Measurements from ENCODE around the gene FOXN1.
"Not testable (repeated sequence)": the region's sequence is repeated elsewhere in the genome, so short reads cannot be mapped to it uniquely, and the experiment has no call there.

Gene FOXN1

DNA sequence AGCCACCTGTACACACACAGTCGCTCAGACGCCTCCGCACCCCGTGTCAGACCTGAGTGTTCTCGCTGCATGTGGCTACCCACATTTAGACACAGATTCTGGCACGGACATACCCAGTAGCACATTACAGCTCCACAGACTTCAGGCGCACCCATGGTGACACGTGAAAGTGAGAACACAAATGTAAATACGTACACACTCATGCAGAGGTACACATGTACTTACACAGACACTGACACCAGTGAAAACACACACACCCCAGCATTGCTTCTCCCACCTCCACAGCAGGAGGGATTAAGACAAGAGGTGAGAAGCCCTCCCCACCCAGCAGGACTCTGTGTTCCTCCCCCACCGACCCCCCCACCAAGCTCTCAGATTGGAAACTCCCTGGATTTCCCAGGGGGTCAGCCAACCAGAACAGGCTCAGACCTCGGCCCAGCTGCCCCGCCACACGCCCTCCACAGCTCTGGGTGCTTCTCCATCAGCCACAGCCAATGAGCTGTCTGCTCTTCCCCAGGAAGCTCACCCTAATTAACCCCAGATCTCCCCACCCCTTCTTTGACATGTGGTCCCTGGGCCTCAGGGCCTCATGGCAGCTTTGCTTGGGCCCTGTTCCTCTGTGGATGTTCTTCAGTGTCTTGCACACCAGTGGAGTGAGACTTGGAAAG is 5.3 kb upstream of the FOXN1 start:
- DNase-seq (ENCODE audit: low spot score): no peak

DNA sequence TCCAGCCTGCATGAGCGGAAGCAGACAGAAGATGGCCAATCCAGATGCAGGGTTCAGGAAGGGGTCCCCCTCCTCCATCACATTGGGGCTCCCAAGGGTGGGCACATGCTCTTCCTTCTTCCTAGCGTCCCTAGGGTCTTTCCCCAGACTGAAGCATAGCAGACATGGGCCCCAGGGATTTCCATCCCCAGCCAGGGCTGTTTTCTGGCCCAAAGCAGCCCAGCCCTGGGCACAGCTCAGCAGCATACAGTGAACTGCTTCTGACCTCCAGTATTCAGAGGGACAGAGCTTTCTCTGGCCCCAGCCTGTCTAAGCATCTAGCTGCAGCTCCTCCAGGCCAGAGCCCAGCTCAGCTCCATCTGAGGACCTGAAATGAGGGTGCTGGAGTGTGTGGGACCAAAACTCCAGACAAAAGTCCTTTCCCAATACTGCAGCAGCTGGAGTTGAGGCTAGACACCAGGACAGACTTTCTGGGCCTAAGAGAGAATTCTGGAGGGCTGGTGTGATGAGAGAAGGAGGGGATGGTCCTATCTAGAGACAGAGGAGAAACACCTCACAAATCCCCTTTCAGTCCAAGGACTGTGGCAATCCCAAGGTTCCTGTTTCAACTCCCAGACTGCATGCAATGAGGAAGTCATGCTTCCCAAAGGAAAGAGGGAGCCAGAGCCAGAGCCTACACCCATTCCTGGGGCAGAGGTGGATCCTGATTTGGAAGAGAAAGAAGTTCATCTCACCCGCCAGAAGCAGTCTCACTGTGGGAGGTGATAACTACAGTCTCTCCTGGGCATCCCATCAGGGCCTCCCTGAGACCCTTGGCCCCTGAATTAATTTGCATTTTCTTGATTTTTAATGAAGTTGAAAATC is 4.5 kb upstream of the FOXN1 start:
- DNase-seq (ENCODE audit: low spot score): no peak

DNA sequence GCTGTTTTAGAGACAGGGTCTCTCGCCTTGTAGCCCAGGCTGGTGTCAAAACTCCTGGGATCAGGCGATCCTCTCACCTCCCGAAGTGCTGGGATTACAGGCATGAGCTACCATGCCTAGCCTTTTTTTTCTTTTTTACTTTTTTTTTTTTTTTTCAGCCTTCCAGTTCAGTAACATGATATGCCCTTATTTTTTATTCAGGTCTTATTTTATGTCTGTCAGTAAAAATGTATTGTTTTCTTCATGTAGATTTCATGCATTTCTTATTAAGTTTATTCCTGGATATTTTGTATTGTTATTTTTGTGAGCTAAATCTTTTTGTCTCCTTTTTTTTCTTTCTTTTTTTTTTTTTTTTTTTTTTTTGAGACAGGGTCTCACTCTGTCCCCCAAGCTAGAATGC is 2.7 kb upstream of the FOXN1 start:
- no peak for DNase-seq (ENCODE audit: low spot score)

DNA sequence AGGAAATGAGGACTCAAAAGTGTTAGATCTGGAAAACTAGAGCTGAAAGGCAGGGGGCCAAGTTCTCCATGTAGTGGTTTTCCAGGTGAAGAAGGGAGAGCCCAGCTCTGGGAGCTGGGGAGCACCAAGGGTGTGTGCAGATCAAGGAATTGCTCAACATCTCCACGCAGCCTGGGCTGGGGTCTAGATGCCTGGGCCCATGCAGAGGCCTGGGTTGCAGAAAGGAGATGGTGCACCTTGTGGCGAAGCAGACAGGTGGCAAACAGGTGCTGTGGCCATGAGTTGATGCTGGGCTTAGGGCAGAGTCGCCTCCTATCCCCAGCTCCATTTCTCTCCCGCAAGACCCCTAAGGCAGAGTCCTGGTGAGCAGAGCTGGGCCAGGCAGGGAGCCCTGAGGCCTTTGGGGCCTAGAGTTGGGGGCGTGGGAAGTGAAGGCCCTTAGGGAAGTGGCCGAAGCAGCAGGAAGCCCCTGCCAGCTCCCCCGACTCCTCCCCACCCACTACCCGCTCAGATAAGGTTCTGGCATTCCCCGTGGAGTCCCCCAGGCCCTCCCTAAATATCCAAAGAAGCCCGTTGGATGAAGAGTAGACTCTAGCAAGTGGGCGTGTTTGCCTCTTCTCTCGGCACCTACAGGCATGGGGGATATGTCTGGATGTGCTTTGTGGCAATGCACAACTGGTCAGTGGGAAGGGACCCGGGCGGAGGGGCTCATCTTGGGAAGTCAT is 777 bp downstream of the FOXN1 start:
- DNase-seq (ENCODE audit: low spot score): no peak

DNA sequence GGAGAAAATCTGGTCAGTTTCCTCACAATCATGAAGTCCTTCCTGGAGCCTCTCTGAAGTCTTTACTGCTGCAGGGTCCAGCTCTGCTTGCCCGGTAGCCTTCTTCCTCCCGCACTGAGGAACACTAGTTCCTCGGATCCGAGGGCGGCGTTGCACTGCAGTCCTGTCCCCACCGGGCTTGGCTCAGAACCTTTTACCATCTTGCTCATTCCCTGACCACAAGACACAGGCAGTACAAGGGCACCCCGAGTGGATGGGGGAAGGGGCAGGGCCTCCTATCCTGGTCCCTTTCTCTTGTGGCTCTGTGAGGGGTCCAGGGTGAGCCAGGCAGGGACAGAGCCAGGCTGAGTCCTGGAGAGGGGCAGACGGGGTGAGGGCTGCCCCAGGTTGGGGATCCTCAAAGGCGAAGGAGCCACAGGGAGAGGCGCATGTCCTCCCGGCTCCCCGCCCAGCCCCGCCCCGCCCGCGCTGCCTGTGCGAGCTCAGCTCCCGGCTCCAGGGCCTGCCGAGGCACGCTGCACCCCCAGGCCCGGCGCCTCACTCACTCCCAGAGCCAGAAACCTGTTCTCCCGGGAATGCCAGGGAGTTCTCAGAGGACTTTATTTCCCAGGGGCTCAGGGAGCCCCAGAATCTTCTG is 1.5 kb downstream of the FOXN1 start:
- no peak for DNase-seq (ENCODE audit: low spot score)

DNA sequence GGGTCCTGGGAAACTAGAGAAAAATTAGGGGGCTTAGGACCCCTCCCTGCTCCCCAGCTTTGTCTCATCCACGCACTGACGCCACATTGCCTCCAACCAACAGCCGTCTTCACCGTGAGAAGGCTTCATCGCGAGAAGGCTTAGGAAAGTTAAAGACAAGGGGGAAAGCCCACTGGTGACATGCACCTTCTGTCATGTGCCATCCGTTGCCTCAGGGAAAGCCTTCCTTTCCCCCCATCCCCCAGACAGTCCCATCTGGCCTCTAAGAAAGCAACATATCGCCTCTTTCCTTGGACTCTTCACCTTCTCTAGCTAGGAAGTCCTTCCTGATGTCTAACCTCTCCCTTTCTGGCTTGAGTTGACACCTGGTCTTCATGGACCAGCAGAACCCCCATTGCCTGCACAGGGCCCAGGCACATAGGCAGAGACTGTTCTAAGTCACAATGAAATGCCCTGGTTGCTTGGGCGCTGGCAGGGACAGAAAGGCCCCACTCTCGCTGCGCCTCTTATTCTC is 2.1 kb downstream of the FOXN1 start:
- DNase-seq (ENCODE audit: low spot score): no peak

DNA sequence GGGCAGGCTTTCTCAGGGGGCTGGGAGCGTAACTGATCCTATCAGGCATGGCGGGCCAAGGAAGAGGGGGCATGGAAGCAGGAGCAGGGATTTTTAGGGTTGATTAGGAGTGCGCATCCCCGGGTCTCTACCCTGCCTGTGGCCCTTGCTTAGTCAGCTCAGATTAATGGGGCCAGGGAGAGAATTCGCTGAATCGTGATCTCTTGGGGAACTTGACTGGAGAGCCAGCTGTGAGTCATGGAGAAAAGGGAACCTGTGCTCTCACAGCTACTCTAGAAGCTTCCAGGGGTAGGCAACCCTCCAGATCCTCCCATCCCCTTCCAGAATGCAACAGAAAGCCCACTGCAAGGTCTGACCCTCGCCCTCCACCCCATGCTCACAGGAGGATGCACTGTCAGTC is 3.6 kb downstream of the FOXN1 start:
- DNase-seq (ENCODE audit: low spot score): no peak

DNA sequence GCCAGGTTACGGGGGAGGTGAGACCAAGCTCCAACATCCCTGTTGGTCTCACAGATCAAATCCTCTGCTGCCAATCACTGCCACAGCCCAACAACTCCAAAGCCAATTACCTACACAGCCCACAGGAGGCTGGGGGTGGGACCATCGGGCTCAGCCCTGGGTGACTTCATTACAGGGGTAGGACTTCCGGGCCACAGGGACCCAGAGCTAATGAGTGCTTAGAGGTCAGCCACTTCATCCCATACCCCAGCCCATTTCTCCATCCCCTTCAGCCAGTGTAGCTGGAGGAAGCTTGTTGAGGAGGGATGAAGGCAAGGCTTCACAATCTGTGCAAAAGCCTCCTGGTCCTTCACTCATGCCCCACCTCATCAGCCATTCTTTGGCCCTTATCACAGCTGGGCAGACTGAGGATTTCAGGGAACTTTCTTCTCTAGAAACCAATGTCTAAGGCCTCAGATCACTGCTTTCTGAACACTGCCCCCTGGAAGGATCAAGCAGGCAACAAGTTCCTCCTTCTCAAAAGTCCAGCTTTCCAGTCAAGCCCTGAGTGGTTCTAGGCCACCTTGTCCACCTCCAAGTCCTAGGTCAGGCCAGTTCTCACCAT is 5.8 kb downstream of the FOXN1 start:
- no peak for DNase-seq (ENCODE audit: low spot score)

DNA sequence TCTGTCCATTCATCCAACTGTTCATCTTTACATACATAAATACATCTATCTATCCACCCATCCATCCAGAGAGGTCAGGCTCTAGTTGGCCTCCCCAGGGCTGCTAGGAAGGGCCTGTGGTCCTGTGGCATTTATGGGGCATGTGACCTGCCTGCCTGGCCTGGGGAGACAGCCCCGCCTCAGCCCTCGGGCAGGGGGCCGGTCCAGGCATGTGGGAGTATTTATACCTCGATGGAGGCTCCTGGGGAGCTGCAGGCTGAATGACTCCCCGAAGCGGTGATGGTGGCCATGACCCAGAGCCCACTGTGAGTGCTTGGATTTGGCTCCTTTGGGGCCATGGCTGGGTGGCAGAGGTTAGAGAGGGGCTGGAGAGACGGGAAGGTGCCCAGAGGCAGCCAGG is 7.3 kb downstream of the FOXN1 start:
- no peak for DNase-seq (ENCODE audit: low spot score)

DNA sequence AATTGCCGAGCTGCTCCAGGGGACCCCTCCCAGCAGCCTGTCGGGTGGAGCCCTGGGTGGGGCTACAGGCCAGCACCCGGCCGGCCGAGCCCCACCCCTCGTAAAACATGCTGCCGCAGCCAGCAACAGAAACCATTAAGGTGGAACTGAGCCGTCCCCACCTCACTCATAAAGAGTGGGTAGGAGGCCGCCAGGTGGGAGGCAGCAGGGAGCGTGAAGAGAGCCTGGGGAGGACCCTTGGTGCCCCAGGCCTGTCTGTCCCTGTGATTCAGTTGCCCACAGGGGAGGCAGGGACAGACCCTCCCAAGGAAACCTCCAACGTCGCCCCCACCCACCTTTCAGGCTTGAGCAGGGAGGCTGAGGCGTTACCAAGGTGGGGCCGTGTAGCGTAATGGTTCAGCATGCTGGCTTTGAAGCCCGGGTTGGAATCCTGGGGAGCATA is 8.4 kb downstream of the FOXN1 start:
- DNase-seq (ENCODE audit: low spot score): no peak

DNA sequence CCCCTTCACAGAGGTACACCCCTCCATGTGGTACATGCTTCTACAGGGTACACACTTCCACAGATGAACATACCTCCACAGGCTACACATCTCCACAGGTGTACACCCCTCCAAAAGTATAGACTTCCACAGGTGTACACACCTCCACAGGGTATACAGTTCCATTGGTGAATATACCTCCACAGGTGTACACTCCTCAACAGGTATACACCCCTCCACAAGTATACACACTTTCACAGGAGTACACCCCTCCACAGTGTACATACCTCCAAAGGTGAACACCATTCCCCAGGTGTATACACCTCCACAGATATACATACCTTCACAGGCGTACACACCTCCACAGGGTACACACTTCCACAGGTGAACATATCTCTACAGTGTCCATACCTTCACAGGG is 9.4 kb downstream of the FOXN1 start:
- no peak for DNase-seq (ENCODE audit: low spot score)

DNA sequence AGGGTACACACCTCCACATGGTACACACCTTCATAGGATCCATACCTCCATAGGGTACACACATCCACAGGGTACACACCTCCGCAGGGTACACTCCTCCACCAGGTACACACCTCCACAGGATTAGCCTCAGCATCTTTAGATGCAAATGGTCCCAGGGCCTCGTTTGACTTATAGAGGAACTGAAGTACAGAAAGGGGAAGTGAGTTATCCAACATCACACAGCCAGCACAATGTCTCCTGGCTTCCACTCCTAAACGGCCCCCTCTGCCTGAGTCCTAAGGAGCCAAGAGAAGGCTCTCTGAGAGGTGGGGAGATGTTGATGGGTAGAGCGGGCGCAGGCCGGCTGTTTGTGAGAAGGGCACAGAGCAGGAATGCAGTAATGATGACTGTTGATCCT is 12.0 kb downstream of the FOXN1 start:
- DNase-seq (ENCODE audit: low spot score): no peak

DNA sequence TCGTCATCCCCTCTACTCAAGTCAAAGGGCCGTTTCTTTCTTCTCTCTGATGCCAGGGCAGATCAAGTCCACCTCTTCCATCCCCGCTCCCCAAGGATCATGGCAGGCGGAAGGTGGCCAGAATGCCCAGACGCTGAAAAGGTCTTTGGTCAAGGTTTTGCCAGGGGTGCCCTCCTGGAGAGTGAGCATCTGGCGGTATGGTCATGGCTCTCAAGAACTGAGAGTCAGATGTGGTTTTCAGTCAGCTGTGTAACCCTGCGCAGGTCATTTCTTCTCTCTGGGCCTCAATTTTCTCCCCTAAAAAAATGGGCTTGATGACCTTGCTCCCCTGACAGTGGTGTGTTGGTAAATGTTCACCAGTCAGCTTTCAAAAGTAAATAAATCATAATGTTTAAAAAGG is 12.4 kb downstream of the FOXN1 start:
- no peak for DNase-seq (ENCODE audit: low spot score)

DNA sequence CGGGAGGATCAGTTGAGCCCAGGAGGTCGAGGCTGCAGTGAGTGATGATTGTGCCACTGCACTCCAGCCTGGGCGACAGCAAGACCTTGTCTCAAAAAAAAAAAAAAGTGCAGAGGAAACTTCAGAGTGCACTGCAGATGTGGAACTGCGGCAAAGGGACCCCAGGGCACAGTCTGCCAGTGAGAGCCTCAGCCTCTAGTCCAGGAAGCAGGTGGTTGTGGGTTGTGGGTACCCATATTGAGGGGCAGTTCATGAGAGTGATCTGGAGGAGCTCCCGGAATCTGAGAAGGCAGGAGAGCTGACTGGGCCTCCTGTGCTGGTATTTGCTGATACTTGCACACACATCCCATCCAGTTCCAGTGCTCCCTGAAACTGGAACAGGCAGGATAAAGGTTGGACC is 13.1 kb downstream of the FOXN1 start:
- no peak for DNase-seq (ENCODE audit: low spot score)

DNA sequence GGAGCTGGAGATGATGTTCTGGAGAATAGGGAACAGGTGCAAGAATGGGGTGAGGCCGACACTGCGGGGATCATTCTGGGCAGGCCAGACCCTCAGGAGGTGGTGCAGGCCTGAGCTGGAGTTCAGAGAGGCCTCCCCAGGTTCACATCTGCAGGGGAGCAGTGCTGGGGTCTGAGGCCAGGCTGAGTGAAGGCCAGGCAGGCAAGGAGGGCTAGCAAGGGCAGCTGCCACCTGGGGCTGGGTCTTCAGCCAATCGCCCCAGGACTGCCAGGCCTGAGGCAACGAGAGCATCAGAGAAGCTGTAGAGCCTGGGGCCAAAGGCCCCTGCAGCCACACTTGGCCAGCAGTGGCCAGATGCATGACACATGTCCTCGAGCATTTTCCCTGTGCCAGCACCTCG is 14.5 kb downstream of the FOXN1 start:
- no peak for DNase-seq (ENCODE audit: low spot score)

DNA sequence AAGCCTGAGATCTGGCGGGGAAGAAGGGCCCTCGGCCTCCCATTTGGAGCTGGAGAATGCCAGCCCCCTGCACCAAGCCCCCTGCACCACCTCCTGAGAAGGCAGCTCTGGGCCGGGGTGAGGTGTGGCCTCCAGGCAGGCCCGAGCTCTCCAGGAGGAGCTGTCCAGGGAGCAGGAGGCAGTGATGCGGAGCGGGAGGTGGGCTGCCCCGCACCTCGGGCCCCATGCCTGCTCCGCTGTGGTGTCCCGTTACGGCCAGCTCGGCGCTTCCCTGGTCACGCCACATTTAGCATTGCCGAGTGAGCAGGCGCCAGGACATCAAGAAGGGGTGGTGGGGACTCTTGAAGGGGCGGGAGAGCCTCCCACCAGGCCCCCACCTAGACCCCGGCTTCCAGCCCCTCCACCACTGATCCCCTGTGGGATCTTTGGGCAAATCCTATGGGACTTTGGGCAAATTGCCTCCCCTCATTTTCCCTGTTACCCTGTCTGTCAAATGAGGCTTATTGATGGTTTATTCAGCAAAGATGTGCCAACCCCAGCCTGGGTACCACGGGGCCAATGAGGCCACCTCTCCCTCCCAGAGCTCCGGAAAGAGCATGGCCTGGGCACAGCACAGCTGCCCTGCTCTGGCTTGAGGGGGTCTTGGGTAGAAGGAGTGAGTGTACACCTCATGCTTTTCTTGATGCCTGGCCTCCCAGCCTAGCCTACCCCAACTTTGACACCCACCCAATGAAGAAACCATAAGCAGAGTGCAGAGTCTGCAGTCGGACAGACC is 15.3 kb downstream of the FOXN1 start:
- DNase-seq (ENCODE audit: low spot score): no peak

DNA sequence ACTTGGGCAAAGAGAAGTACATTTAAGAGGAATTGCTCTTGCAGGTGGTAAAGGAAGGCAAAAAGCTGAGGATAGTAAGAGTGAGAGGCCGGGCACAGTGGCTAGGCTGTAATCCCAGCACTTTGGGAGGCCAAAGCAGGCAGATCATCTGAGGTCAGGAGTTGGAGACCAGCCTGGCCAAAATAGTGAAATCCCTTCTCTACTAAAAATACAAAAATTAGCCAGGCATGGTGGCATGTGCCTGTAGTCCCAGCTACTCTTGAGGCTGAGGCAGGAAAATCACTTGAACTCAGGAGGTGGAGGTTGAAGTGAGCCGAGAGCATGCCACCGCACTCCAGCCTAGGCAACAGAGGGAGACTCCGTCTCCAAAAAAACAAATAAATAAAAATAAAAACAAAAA is 16.1 kb downstream of the FOXN1 start:
- DNase-seq (ENCODE audit: low spot score): not testable (repeated sequence)

DNA sequence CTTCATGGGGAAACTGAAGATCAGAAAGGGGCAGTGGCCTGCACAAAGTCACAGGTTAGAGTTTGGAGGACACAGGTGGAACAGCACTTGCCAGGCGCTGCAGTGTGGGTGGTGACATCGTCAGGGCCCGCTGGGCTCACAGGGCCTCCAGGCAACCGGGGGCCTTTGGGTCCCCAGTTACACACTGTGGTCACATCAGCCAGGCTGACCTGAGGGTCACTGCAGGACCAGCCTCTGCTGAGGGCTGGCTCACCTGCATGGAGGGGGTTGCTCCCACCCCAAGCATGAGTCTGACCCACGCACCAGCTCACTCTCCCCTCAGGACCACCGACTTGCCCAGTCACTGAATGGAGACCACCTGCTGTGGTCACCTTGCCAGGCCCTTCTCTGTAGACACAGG is 17.0 kb downstream of the FOXN1 start:
- no peak for DNase-seq (ENCODE audit: low spot score)

DNA sequence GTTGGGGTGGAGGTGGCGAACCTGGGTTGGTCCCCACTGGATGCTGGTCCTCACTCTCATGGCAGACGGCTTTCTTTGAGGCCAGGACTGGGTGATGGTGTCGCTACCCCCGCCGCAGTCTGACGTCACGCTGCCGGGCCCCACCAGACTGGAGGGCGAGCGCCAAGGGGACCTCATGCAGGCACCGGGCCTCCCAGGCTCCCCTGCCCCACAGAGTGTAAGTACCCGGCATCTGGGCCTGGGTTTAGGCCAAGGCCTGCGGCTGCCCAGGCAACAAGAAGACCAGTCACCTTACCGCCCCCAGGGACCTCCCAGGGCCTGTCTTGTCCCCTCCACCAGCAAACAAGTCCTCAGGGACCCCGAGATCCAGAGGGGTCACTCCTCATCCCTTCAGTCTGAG is 17.7 kb downstream of the FOXN1 start:
- DNase-seq (ENCODE audit: low spot score): no peak

DNA sequence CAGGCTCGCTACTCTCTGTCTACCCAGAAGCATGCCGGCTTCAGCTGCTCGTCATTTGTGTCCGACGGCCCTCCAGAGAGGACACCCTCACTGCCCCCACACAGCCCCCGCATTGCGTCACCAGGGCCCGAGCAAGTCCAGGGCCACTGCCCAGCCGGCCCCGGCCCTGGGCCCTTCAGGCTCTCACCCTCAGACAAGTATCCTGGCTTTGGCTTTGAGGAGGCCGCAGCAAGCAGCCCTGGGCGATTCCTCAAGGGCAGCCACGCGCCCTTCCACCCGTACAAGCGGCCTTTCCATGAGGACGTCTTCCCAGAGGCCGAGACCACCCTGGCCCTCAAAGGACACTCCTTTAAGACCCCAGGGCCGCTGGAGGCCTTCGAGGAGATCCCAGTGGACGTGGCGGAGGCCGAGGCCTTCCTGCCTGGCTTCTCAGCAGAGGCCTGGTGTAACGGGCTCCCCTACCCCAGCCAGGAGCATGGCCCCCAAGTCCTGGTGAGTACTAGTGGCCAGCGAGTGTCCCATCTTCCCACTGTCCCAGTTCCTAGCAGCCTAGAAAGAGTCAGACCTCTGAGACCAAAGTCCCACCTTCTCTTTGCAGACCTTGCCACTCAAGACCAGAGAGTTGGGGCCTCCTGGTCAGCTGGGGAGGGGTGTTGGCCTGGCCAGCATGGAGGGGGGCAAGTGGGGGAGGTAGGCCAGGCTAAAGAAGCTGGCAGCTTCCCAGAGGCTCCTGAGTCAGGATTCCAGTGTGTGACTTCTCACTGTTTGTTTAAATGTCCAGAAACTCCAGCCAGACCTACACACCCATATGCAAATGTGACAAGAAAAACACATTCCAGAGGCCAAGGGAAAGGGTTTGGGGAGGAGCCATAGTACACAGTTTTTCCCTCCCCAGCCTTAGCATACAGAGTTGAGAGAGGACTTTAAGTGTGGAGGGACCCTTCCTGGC is 18.6 kb downstream of the FOXN1 start:
- no peak for DNase-seq (ENCODE audit: low spot score)

Data from hematopoietic multipotent progenitor cell treated with erythropoietin and hydrocortisone succinate and interleukin-3 and kit ligand, for 15 days (in vitro differentiated cells).